HepG2 (cell line): ENCODE measurements around the gene FXN. TPM values are rescaled to one million over a fixed set of nuclear protein-coding genes. Genes with fewer than 3 reads are reported as not detected.

ENCODE experiments used
- ATAC-seq: fragments of 200-7000 bp; cut with Tn5 transposase; 3 replicates; pipeline ENCODE4 v1.9.1; 2020; ENCODE audit warnings: mild to moderate bottlenecking, moderate library complexity
- BruUV-seq: library from RNA; stranded (reverse); fragments of 400-500 nt; replicated peaks from 2 replicates; lab custom pipeline; 2021; lab: Mats Ljungman, UMichigan
- CTCF ChIA-PET: fragments of 300-600 bp; formaldehyde crosslinking; extraction: SDS; loops from one replicate; lab custom pipeline; 2021; ENCODE audit warnings: low total read pairs, inconsistent platforms, low intra/inter-chr PET ratio; lab: Yijun Ruan, JAX
- POLR2A ChIA-PET: fragments of 350-600 bp; sonication (Branson Sonifier 250); formaldehyde crosslinking; loops from one replicate; lab custom pipeline; 2020; ENCODE audit warnings: antibody characterized with exemption, inconsistent platforms; lab: Yijun Ruan, JAX
- DNase-seq: peaks from one replicate; pipeline ENCODE4 v3.0.0-alpha.2; 2015; ENCODE audit warnings: low spot score
- FAIRE-seq: peaks from 3 replicates; lab custom pipeline; 2011; peaks lifted over from hg19 to GRCh38; lab: Jason Lieb, UNC
- H2AFZ ChIP-seq: one replicate; pipeline ENCODE4 v1.6.1; 2011; ENCODE audit warnings: low read length, inconsistent platforms
- H3K27ac ChIP-seq: fragments of 300-600 bp; 3 replicates; pipeline ENCODE4 v1.8.0; 2011; ENCODE audit warnings: mixed run types, mild to moderate bottlenecking, mixed read lengths, low read length, inconsistent platforms; ENCODE audit not compliant: insufficient read depth; ENCODE audit errors: extremely low read length
- H3K27me3 ChIP-seq, 2 experiments: fragments of 200-600 bp in 1 of 2; 2 replicates in 1 of 2; 3 replicates in 1 of 2; pipeline versions ENCODE4 v1.6.0 to v1.8.0; 2011; ENCODE audit warnings: low read length in 2 of 2, mild to moderate bottlenecking in 2 of 2, moderate library complexity in 2 of 2, inconsistent platforms in 1 of 2; ENCODE audit not compliant: insufficient read depth in 2 of 2, control insufficient read depth in 1 of 2
- H3K36me3 ChIP-seq, 2 experiments: fragments of 200-600 bp in 1 of 2; replicated peaks in 1 of 2; 2 replicates in 1 of 2; 3 replicates in 1 of 2; pipeline versions ENCODE4 v1.5.1 to v1.8.0; 2011; ENCODE audit warnings: low read length in 2 of 2, inconsistent platforms in 1 of 2; ENCODE audit not compliant: insufficient read depth in 2 of 2, control insufficient read depth in 1 of 2
- H3K4me1 ChIP-seq: 2 replicates; pipeline ENCODE4 v1.5.1; 2012; ENCODE audit warnings: low read length, inconsistent platforms; ENCODE audit not compliant: insufficient read depth
- H3K4me2 ChIP-seq: 2 replicates; pipeline ENCODE4 v1.6.0; 2011; ENCODE audit warnings: low read depth, low read length, inconsistent platforms
- H3K4me3 ChIP-seq, 3 experiments: fragments of 200-600 bp in 1 of 3; sonication (generic), shearing (Covaris generic) in 1 of 3; replicated peaks in 1 of 3; 2 replicates each; pipeline ENCODE4 v1.5.1; 2011 to 2016; ENCODE audit warnings: low read length in 3 of 3, inconsistent platforms in 2 of 3, low read depth in 2 of 3, mild to moderate bottlenecking in 2 of 3, control low read depth in 1 of 3, mixed read lengths in 1 of 3; ENCODE audit not compliant: insufficient read depth in 1 of 3
- H3K79me2 ChIP-seq: one replicate; pipeline ENCODE4 v1.6.1; 2011; ENCODE audit warnings: low read length, inconsistent platforms; ENCODE audit not compliant: insufficient read depth
- H3K9ac ChIP-seq: 2 replicates; pipeline ENCODE4 v1.6.0; 2011; ENCODE audit warnings: mild to moderate bottlenecking, low read depth, low read length, inconsistent platforms; ENCODE audit not compliant: insufficient read depth
- H3K9me3 ChIP-seq: 2 replicates; pipeline ENCODE4 v1.5.1; 2012; ENCODE audit warnings: mild to moderate bottlenecking, low read length
- H4K20me1 ChIP-seq: 2 replicates; pipeline ENCODE4 v1.6.0; 2011; ENCODE audit warnings: inconsistent platforms, mild to moderate bottlenecking, low read length, moderate library complexity; ENCODE audit not compliant: insufficient read depth
- GZF1 ChIP-seq: sonication (generic); formaldehyde crosslinking; IDR thresholded peaks from 2 replicates; pipeline ENCODE4 v1.5.1; 2020; ENCODE audit warnings: mild to moderate bottlenecking, missing genetic modification reagents
- HES4 ChIP-seq: sonication (generic); formaldehyde crosslinking; IDR thresholded peaks from 2 replicates; pipeline ENCODE4 v1.9.0; 2021; ENCODE audit warnings: mild to moderate bottlenecking, missing genetic modification reagents, borderline replicate concordance
- LCORL ChIP-seq, 2 experiments: fragments of 450-650 bp in 1 of 2; sonication (generic) in 1 of 2; formaldehyde crosslinking in 1 of 2; IDR thresholded peaks; 2 replicates each; pipeline versions ENCODE4 v1.5.0 to v1.6.1; 2017 to 2020; ENCODE audit warnings: antibody characterized with exemption in 1 of 2, missing genetic modification reagents in 1 of 2
- SSRP1 ChIP-seq: IDR thresholded peaks from 2 replicates; pipeline ENCODE4 v1.6.1; 2016; ENCODE audit warnings: control low read depth
- THAP9 ChIP-seq: sonication (generic); formaldehyde crosslinking; IDR thresholded peaks from 2 replicates; pipeline ENCODE4; 2020; ENCODE audit warnings: missing genetic modification reagents, mild to moderate bottlenecking, borderline replicate concordance
- ZNF207 ChIP-seq: fragments of 450-650 bp; IDR thresholded peaks from 2 replicates; pipeline ENCODE4 v1.6.1; 2016; ENCODE audit warnings: antibody characterized with exemption, borderline replicate concordance
- ZNF3 ChIP-seq: IDR thresholded peaks from 2 replicates; pipeline ENCODE4 v1.7.0; 2017; ENCODE audit warnings: inconsistent platforms
- ZNF335 ChIP-seq: sonication (generic); formaldehyde crosslinking; IDR thresholded peaks from 2 replicates; pipeline ENCODE4 v1.4.0; 2020; ENCODE audit warnings: missing genetic modification reagents
- ZNF501 ChIP-seq: sonication (generic); formaldehyde crosslinking; IDR thresholded peaks from 2 replicates; pipeline ENCODE4 v1.5.1; 2020; ENCODE audit warnings: mild to moderate bottlenecking, moderate library complexity, missing genetic modification reagents
- WGBS: methylation state at CpG from one replicate; pipeline ENCODE4 v1.1.6; 2017; ENCODE audit warnings: low lambda C conversion rate; 5-methylcytosine and 5-hydroxymethylcytosine counted together
- in situ Hi-C: cut with HindIII; loops from 2 replicates; pipeline ENCODE4 v1.10.0; 2017; ENCODE audit warnings: low pct_unique_long_range_greater_than_20kb; ENCODE audit not compliant: extremely low pct_ligation_motif_present
- intact Hi-C: fragments of 100-400 bp; cut with micrococcal nuclease; formaldehyde crosslinking; loops from one replicate; pipeline ENCODE4 v1.10.0; 2022; ENCODE audit not compliant: unreplicated experiment
- polyA plus RNA-seq, 8 experiments: library from polyadenylated mRNA; depleted of rRNA in 3 of 8; stranded (reverse) in 7 of 8; unstranded in 1 of 8; fragments of >200 nt; fragmentation: Illumina TruSeq in 4 of 8; extraction: Trizol in 4 of 8; gene quantifications; 2 replicates each; pipeline versions ENCODE4 v1.2.1 to v1.2.3, GENCODE V29; 2011 to 2016; ENCODE audit warnings: low read depth in 4 of 8, missing spikeins in 1 of 8, mixed read lengths in 1 of 8; ENCODE audit not compliant: insufficient read depth in 1 of 8
- total RNA-seq, 5 experiments: library from RNA; depleted of rRNA; stranded (reverse); fragments of >200 nt; fragmentation: Illumina TruSeq; extraction: Trizol; gene quantifications; 2 replicates each; pipeline ENCODE4 v1.2.3, GENCODE V29; 2016; ENCODE audit warnings: low read depth in 1 of 5

Gene FXN
- total and polyA plus RNA-seq, 2 of the 13 experiments (the other 11 are each of a cell fraction or from before 2014, with no cell fraction given), result 24.1 to 26.0 TPM

GRCh38 chr9:69136779-69137178, 101.2 kb downstream of the FXN start (continued):
- no peak for TF ChIP-seq THAP9
- TF ChIP-seq HES4 (CRISPR knock-in tag), result no peak
- TF ChIP-seq SSRP1 (CRISPR knock-in tag), result no peak
- no peak for TF ChIP-seq GZF1 (CRISPR knock-in tag)

GRCh38 chr9:69137311-69137710, 101.8 kb downstream of the FXN start:
- ATAC-seq (no peak), FAIRE-seq (no peak), DNase-seq (no peak)
- no peak overlapping the region for H3K4me3 ChIP-seq
- no TSS peak for BruUV-seq
- no peaks in the 10 kb centered on the region for H3K27me3 ChIP-seq
- peaks cover 41% of the 10 kb centered on the region for H3K4me1 ChIP-seq
- H3K27ac ChIP-seq, result no peak overlapping the region
- no peak overlapping the region for H3K9ac ChIP-seq
- in situ Hi-C loops, result no loop called here
- peaks cover 39% of the 10 kb centered on the region for H4K20me1 ChIP-seq
- 96% methylated on average over 6 of the region's 8 CpGs for WGBS
- no peak overlapping the region for H3K4me2 ChIP-seq
- intact Hi-C loops, result no loop called here
- H3K36me3 ChIP-seq, result peaks cover 25 to 73% of the 10 kb centered on the region in 2 experiments
- POLR2A ChIA-PET, result interaction anchor here (1.6 kb wide), 1 partner anchor 16 kb away, joined by 7 read pairs; no protein-coding TSS in a partner anchor
- no peak overlapping the region for H2AFZ ChIP-seq
- H3K9me3 ChIP-seq, result no peaks in the 10 kb centered on the region
- CTCF ChIA-PET, result no interaction called here
- peaks cover 89% of the 10 kb centered on the region for H3K79me2 ChIP-seq
- TF ChIP-seq ZNF501 (no peak), ZNF207 (no peak), ZNF335 (CRISPR knock-in tag) (no peak), LCORL (IDR thresholded peaks at IDR 0.05) (no peak), LCORL (CRISPR knock-in tag; IDR thresholded peaks at IDR 0.05) (no peak), ZNF3 (no peak)
